T-helper 1 cell treated with Interleukin-12 subunit alpha and Interleukin-12 subunit beta and Interleukin-4 antibody, amounts not matched to agents 30 μg/mL and 1 μg/mL, for 36 hours (primary cell): ENCODE results near the gene GLYATL3.

ENCODE experiments used
- H3K27ac Mint-ChIP-seq: one replicate; pipeline ENCODE4 v1.8.0; 2021; ENCODE audit warnings: mild to moderate bottlenecking, mixed read lengths
- H3K27me3 Mint-ChIP-seq: one replicate; pipeline ENCODE4 v1.8.0; 2021; ENCODE audit warnings: low read depth, mixed read lengths
- H3K36me3 Mint-ChIP-seq: one replicate; pipeline ENCODE4 v1.8.0; 2021; ENCODE audit warnings: low read depth, mixed read lengths
- H3K4me1 Mint-ChIP-seq: one replicate; pipeline ENCODE4 v1.8.0; 2021; ENCODE audit warnings: low read depth, mixed read lengths
- H3K4me3 Mint-ChIP-seq: one replicate; pipeline ENCODE4 v1.8.0; 2021; ENCODE audit warnings: mild to moderate bottlenecking, moderate library complexity, mixed read lengths
- H3K9me3 Mint-ChIP-seq: one replicate; pipeline ENCODE4 v1.8.0; 2021; ENCODE audit warnings: mixed read lengths

GLYATL3 gene

DNA sequence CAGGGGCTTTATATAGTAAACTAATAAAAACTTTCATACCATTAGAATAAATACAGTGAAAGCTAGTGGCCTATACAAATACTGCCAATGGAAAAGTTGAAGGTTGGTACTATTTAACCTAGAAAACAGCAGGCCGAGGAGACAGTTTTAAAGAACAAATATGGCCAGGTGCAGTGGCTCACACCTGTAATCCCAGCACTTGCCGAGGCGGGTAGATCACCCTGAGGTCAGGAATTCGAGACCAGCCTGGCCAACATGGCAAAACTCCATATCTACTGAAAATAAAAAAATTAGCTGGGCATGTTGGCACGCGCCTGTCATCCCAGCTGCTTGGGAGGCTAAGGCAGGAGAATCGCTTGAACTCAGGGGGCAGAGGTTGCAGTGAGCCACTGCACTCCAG is 24.8 kb downstream of the GLYATL3 start:
- Mint-ChIP-seq H3K36me3 (no peaks in the 10 kb centered on the region), H3K27ac (no peak overlapping the region), H3K4me1 (no peaks in the 10 kb centered on the region), H3K27me3 (peaks cover 12% of the 10 kb centered on the region), H3K9me3 (no peaks in the 10 kb centered on the region), H3K4me3 (no peak overlapping the region)

DNA sequence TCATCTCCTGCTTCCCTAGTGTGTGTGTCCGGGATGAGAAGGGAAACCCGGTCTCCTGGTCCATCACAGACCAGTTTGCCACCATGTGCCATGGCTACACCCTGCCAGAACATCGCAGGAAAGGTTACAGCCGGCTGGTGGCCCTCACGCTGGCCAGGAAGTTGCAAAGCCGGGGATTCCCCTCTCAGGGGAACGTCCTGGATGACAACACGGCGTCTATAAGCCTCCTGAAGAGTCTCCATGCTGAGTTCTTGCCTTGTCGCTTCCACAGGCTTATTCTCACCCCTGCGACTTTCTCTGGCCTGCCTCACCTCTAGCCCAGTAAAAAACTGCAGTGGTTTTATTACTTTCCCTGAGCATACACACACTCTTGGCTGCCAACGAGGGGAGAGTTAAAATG is 26.9 kb downstream of the GLYATL3 start:
- Mint-ChIP-seq H3K4me1 (no peaks in the 10 kb centered on the region), H3K27me3 (peaks cover 12% of the 10 kb centered on the region), H3K4me3 (no peak overlapping the region), H3K36me3 (no peaks in the 10 kb centered on the region), H3K9me3 (no peaks in the 10 kb centered on the region), H3K27ac (no peak overlapping the region)

DNA sequence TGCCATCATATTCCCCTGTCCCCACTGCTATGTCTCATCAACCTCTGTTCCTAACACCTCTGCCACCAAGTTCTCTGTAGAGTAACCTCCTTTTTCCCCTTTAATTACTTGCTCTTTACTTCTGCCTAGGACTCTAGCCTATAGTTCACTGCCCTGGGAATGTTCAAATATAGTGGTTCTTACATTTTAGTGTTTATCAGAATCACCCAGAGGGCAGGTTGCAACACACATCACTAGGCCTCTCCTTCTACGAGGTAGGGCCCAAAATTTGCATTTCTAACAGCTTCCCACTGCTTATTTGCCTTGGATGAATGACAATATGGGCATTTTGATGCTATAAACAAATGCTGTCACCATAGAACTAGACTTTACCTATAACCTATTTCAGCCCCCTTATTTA is 27.6 kb downstream of the GLYATL3 start:
- Mint-ChIP-seq H3K4me3 (no peak overlapping the region), H3K9me3 (no peaks in the 10 kb centered on the region), H3K36me3 (no peaks in the 10 kb centered on the region), H3K4me1 (no peaks in the 10 kb centered on the region), H3K27me3 (peaks cover 19% of the 10 kb centered on the region), H3K27ac (no peak overlapping the region)

DNA sequence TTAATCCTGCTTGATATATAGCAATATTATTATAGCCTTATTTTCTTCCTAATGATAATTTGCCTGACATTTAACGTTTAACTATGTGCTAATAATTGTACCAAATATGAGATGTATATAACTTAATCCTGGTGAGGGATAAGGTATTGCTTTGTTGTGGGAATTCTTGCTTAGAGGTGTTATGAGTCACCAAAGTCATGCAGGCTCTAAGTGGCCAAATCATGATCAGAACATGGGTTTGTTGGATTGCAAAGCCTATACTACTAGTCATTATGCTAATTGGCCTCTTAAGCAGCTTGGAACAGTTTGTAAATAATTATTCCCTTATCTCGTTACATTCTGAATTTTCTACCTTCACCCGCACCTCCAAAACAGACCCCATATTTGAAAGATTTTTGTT is 28.8 kb downstream of the GLYATL3 start:
- no peaks in the 10 kb centered on the region for H3K36me3 Mint-ChIP-seq
- no peak overlapping the region for H3K4me3 Mint-ChIP-seq
- H3K4me1 Mint-ChIP-seq, result no peaks in the 10 kb centered on the region
- no peak overlapping the region for H3K27ac Mint-ChIP-seq
- no peaks in the 10 kb centered on the region for H3K9me3 Mint-ChIP-seq
- H3K27me3 Mint-ChIP-seq, result peaks cover 19% of the 10 kb centered on the region

DNA sequence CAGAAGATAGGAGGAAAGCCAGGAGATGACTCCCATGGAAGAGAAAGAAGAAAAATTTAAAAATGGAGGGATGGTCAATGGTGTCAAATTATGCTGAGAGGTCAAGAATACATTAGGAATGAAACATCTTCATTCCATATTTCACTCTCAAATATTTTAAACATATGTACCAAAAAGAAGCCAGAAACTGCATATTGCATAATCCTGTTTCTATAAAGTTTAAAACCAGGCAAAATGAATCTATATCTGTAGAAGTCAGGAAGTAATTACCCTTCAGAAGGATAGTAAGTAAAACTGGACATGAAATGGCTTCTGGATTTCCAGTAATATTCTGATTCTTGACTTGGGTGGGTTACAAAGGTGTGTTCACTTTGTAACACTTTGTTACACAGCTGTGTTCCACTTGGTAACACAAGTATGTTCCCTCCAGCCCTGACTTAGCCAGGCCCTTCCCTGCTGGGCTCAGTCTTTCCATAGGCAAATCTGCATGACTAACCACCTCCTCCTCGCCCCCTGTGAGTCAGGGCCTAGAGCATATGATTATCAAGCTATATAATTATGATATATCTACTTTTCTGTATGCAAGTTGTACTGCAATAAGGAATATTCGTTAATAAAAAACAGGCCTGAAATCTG is 30.5 kb downstream of the GLYATL3 start:
- Mint-ChIP-seq H3K9me3 (no peaks in the 10 kb centered on the region), H3K36me3 (no peaks in the 10 kb centered on the region), H3K27ac (no peak overlapping the region), H3K4me3 (no peak overlapping the region), H3K27me3 (peaks cover 24% of the 10 kb centered on the region), H3K4me1 (no peaks in the 10 kb centered on the region)

DNA sequence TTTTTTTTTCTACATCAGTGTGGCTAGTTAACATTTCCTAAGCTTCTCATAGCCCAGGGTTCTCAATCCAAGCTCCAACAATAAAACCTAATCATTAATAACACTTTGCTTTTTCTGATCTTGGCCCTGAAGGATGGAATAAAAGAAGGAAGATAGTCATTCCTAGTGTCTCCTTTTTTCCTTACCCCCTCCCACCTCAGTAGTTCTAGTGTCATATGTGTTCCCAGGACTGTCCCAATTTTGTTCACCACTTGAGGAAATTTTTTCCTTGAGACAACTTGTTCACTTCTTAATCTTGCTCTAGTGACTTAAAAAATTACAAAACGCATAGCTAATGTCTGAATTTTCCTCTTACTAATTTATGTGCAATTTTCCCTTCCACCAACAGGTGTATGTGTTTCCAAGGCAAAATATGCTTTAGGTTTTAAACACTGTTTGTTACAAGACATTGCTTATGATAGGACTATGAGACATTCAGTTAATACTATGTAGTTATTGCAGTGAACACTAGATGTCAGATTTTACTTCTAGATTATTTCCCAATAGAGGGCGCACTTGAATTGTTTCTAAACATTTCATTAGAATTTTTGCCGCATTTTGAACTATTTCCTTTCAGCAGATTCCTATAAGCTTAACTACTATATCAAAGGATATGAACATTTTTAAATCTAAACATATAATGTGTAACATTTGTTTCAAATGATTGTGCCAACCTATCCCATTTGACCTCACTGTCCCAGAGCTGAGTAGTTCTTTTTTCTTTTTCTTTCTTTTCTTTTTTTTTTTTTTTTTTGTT is 32.2 kb downstream of the GLYATL3 start:
- no peak overlapping the region for H3K27ac Mint-ChIP-seq
- H3K9me3 Mint-ChIP-seq, result no peaks in the 10 kb centered on the region
- no peaks in the 10 kb centered on the region for H3K4me1 Mint-ChIP-seq
- peaks cover 24% of the 10 kb centered on the region for H3K27me3 Mint-ChIP-seq
- no peaks in the 10 kb centered on the region for H3K36me3 Mint-ChIP-seq
- H3K4me3 Mint-ChIP-seq, result no peak overlapping the region

DNA sequence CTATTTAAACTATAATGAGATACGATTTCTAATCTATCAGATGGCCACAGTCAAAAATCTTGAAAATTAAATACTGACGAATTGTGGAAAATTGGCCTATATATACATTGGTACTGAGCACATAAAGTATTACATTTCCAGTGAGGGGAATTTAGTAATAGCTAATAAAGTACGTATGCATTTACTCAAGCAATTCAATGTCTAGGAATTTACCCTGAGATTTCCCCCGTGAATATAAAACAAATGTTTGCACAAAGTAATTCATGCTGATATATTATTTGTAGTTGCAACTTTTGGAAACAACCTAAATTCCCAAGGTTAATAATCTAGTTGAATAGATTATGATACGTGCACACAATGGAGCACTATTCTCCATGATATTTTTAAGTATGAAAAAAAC is 36.1 kb downstream of the GLYATL3 start:
- peaks cover 14% of the 10 kb centered on the region for H3K27me3 Mint-ChIP-seq
- H3K27ac Mint-ChIP-seq, result no peak overlapping the region
- H3K36me3 Mint-ChIP-seq, result no peaks in the 10 kb centered on the region
- no peak overlapping the region for H3K4me3 Mint-ChIP-seq
- H3K9me3 Mint-ChIP-seq, result no peaks in the 10 kb centered on the region
- no peaks in the 10 kb centered on the region for H3K4me1 Mint-ChIP-seq

DNA sequence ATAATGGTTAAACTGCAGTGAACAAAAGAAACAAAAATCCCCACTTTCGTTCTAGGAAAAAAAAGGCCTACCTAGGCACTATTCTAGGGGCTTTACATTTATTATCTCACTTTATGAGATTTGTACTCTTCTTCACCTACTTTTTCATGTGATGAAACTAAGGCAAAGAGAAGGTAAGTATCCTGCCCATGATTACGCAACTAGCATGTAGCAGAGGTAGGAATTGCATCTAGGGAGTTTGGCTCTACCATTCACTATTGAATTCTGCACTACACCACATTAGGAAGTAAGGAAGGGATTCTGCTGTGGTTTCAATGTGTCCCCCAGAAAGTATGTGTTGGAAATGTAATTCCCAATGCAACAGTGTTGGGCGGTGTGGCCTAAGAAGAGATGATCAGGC is 39.4 kb downstream of the GLYATL3 start:
- no peak overlapping the region for H3K4me3 Mint-ChIP-seq
- no peaks in the 10 kb centered on the region for H3K36me3 Mint-ChIP-seq
- no peaks in the 10 kb centered on the region for H3K4me1 Mint-ChIP-seq
- H3K9me3 Mint-ChIP-seq, result no peaks in the 10 kb centered on the region
- H3K27ac Mint-ChIP-seq, result no peak overlapping the region
- H3K27me3 Mint-ChIP-seq, result peaks cover 7% of the 10 kb centered on the region

DNA sequence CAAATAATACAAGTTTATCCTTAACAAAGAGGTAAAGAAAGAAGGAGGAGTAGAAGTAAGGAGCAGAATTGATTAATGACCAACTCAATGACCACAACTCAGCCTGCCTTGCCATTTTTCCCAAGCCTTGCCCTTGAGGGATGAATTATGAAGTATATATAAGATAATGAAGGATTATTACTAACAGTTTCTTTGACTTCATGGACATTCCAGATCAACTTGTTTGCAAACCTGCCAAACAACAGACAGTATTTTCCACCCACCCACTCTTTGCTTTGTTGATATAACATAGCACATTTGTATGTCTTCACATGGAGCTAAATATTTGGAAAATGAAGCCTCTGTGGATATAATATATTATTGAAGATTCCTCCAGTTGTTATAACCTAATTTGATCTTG is 40.9 kb downstream of the GLYATL3 start:
- H3K9me3 Mint-ChIP-seq, result no peaks in the 10 kb centered on the region
- H3K4me3 Mint-ChIP-seq, result no peak overlapping the region
- peaks cover 2% of the 10 kb centered on the region for H3K27me3 Mint-ChIP-seq
- no peaks in the 10 kb centered on the region for H3K4me1 Mint-ChIP-seq
- H3K36me3 Mint-ChIP-seq, result no peaks in the 10 kb centered on the region
- no peak overlapping the region for H3K27ac Mint-ChIP-seq

DNA sequence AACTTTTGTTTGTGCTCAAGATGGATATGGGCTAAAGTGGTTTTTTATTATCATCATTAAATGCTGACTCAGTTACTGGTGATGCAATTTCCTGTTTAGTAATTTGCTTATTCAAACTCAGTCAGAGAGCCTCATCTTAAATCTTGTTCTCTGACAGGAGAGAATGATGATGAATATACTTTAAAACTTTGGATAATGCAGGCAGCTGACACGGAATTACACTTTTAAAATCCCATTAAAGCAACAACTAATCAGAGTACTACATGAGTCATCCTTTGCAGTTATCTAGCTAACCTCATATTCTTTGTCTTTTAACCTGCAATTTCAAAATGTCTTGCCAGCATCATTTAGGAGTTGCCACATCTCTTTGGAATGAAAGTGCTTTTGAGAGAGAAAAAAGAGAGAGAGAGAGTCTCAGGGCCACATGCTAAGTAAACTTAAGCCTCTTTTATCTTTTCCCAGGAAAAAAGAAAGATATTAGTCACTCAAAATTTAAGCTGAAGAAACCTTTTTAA is 41.5 kb downstream of the GLYATL3 start:
- H3K4me3 Mint-ChIP-seq, result no peak overlapping the region
- H3K27ac Mint-ChIP-seq, result no peak overlapping the region
- peaks cover 4% of the 10 kb centered on the region for H3K27me3 Mint-ChIP-seq
- H3K9me3 Mint-ChIP-seq, result no peaks in the 10 kb centered on the region
- no peaks in the 10 kb centered on the region for H3K4me1 Mint-ChIP-seq
- H3K36me3 Mint-ChIP-seq, result no peaks in the 10 kb centered on the region

DNA sequence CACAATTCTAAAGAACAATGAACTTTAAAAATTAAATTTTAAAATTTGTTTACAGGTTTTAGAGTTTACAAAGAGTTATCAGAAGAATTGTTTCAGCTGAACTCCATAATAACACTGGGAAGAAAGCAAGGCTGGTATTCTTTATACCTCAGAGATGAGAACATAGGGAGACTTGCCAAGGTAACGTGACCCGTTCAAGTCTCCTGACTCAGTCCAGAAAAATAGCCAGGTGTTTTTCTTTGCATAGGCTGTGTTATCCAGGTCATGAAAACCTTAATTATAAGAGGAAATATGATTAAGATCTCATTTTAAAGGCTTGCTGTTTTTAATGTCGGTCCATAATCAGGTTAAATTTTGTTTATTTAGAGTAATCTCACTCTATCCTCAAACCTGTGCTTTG is 42.2 kb downstream of the GLYATL3 start:
- Mint-ChIP-seq H3K4me3 (no peak overlapping the region), H3K36me3 (no peaks in the 10 kb centered on the region), H3K27me3 (peaks cover 11% of the 10 kb centered on the region), H3K27ac (no peak overlapping the region), H3K9me3 (no peaks in the 10 kb centered on the region), H3K4me1 (no peaks in the 10 kb centered on the region)

DNA sequence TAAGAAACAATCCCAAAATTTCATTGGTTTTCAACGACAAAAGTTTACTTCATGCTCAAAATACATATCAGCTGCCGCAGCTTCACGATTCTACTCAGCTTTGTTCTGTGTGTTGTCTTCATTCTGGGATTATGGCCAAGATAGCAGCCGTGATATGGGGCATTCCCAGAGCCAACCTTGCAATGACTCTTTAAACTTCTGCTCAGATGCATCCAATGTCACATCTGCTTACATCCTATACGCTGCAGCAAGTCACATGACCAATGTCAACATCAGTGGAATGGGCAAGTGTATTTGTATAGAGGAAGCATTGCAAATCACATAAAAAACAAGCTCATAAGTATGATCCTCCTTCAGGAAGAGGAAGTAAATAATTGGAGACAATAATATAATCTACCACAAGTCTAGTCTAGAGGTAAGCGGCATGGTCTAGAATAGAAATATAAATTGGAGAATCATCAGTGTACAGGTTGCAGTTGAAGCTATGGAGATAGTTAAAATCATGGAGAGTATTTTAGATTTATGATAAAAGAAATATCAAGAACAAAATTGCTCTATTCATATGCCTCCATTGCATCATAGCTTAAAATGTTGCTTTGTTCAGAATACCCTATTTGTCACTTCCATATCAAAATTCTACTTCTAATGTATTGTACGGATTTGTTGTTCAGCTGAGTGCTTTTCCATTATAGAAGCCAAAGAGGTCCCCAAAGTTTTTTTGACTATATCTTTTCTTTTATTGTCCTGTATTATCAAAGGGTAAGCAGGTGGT is 43.5 kb downstream of the GLYATL3 start:
- H3K4me1 Mint-ChIP-seq, result no peaks in the 10 kb centered on the region
- no peaks in the 10 kb centered on the region for H3K36me3 Mint-ChIP-seq
- no peak overlapping the region for H3K4me3 Mint-ChIP-seq
- H3K9me3 Mint-ChIP-seq, result no peaks in the 10 kb centered on the region
- H3K27ac Mint-ChIP-seq, result no peak overlapping the region
- H3K27me3 Mint-ChIP-seq, result peaks cover 20% of the 10 kb centered on the region

DNA sequence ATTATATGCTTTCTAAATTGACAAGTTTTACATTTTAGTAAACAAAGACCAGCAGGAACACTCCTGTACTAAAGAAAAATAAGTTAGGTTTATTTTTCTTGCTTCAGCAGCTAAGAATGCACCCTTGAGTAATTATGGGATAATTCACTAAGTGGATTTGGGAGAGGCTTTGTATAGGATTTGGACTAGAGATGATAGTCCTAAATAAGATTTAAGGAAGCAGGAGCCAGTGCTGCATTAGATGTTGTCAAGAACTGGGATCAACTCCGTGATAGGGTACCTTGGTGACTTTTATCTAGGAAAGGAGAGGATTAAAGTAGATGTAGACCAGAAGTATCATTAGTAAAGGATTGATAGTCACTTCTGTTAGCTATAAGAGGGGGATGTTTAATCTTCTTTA is 46.6 kb downstream of the GLYATL3 start:
- H3K4me1 Mint-ChIP-seq, result peaks cover 10% of the 10 kb centered on the region

DNA sequence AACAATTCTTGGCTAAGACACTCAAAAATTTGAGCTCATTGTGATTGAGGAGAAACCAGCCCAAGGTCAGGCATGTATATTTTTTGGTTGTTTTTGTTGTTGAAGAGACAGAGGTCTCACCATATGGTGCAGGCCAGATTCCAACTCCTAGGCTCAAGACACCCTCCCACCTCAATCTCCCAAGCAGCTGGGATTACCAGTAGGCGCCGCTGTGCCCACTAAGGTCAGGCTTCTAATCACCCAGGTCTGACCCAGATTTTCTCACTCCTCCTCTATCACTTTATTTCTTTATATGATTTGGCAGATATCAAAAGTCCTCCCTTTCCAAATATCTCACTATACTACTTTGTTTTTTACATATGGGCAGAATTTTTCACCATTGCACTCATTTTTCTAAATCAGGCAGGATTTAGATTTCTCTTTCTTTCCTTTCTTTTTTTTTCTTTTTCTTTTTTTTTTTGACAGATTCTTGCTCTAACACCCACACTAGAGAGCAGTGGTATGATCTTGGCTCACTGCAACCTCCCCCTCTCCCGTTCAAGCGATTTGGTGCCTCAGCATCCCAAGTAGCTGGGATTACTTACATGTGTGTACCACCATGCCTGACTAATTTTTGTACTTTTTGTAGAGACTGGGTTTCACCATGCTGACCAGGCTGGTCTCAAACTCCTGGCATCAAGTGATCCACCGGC is 49.0 kb downstream of the GLYATL3 start:
- no peak overlapping the region for H3K4me3 Mint-ChIP-seq
- no peaks in the 10 kb centered on the region for H3K36me3 Mint-ChIP-seq
- H3K27ac Mint-ChIP-seq, result no peak overlapping the region
- H3K4me1 Mint-ChIP-seq, result peaks cover 17% of the 10 kb centered on the region
- H3K9me3 Mint-ChIP-seq, result no peaks in the 10 kb centered on the region
- H3K27me3 Mint-ChIP-seq, result peaks cover 54% of the 10 kb centered on the region

More for the DNA sequence above, 46.6 kb downstream of the GLYATL3 start:
- no peak overlapping the region for H3K27ac Mint-ChIP-seq
- H3K9me3 Mint-ChIP-seq, result no peaks in the 10 kb centered on the region
- no peak overlapping the region for H3K4me3 Mint-ChIP-seq
- no peaks in the 10 kb centered on the region for H3K36me3 Mint-ChIP-seq
- peaks cover 43% of the 10 kb centered on the region for H3K27me3 Mint-ChIP-seq
